Activated CD4-positive, CD25-positive, alpha-beta regulatory T cell (primary cell): ENCODE measurements around the gene PCSK4.
A peak's percentile ranks its signal among the peaks of the same experiment; 100 is the strongest.
"Not testable (repeated sequence)": the region's sequence is repeated elsewhere in the genome, so short reads cannot be mapped to it uniquely, and the experiment has no call there.

Experiments
- DNase-seq, 4 experiments: peaks; one replicate each; lab custom pipeline; 2025; lab: John Stamatoyannopoulos, UW

Gene PCSK4

DNA sequence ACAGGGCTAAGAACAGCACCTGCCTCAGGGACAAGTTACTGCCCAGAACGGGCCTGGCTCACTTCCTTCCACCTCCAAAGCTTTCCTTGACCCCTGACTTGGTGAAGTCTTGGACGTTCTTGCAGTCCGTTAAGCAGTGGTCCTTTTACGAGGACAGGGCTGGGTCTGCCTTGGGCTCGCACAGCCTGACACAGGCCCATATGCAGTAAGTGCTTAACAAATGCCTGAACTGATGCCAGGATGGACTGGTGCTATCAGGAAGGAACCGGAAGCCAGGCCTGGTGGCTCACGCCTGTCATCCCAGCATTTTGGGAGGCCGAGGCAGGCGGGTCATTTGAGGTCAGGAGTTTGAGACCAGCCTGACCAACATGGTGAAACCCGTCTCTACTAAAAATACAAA, 31.9 kb upstream of the PCSK4 start:
- no peak for DNase-seq

DNA sequence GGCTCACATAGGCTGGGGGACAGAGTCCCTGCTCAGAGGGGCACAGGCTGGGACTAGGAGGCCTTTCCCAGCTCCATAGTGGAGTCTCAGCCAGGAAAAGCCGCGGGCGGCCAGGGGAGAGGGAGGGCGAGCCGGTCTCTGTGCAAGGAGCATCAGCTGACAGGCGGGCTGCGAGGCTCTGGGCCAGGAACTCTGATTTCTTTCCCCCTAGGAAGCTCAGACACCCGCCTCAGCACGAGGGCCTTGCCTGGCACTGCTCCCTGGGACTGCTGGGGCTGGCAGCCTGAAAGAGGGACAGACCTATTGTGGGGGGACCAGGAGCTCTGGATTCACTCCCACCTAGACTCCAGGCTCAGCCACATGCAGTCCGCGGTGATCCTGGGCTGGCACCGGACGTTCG, 31.5 kb upstream of the PCSK4 start:
- DNase-seq = no peak

DNA sequence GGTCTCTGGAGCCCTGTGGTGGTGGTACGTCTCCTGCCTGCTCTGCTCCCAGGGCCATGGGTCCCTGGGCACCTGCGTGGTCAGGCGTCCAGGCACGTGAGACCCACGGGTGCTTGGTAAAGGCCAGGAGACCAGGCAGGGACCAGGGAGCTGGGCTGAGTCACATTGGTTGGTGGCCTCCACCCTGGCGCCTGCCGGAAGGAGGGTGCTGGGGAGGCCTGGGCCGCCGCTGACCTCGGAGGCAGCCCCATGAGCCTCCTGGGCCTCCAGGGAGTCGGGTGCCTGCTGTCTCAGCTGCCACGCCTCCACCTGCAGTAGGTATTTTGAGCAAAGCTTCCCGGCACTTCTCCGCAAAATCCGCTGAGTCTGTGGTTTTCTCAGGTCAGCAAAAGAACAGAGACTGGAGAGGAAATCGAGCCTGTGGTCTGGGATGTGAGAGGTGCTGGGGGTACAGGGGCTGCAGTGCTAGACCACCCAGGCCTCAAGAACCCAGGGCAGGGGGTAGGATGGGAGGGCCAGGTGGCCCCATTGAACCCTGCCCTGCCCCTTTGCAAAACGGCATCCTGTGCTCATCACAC, 30.1 kb upstream of the PCSK4 start:
- DNase-seq = no peak

DNA sequence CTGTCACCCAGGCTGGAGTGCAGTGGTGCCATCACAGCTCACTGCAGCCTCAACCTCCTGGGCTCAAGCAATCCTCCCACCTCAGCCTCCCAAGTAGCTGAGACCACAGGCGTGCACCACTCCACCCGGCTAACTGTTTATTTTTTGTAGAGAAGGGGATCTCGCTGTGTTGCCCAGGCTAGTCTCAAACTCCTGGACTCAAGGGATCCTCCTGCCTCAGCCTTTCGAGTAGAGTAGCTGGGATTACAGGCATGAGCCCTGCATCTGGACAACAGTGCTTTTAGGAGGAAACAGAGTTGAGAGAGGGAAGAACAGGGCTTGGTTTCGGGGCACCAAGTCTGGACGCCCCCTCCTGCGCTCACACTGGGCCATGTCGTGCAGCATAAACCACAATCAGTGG, 29.7 kb upstream of the PCSK4 start:
- DNase-seq = not testable (repeated sequence)

DNA sequence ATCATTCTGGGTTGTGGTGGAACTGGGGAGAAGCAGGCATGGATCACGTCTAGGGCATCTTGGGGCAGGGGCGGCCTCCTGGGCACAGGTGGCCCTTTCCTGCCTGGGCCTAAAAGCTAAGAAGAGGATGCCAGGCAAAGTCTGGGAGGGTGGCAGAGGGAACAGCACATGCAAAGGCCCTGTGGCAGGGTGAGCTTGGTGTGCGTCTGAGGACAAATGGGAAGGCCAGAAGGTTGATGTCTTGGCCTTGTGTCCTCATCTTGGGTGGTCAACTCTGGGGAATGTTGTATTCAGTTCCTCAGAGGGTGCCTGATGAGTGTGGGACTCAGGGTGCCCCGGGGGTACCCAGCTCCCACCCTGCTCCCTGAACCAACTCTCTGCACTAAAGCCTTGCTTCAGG, 28.3 kb upstream of the PCSK4 start:
- DNase-seq = no peak

DNA sequence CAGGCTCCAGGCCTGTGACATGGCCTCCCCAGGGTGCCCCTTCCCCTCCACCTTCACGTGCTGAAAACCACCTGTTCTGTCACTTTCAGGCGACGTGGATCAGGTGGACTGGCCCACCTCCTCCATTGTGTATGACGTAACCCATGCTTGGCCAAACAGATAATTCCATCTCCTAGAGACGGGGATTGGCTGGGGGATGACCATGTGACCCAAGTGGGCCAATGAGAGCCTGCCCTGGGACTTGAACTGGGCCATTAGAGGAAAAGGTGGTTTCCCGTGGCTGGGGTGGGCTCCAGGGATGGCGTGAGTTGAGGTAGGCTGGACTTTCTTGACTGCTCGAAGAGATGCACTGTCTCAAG, 26.2 kb upstream of the PCSK4 start:
- no peak for DNase-seq

DNA sequence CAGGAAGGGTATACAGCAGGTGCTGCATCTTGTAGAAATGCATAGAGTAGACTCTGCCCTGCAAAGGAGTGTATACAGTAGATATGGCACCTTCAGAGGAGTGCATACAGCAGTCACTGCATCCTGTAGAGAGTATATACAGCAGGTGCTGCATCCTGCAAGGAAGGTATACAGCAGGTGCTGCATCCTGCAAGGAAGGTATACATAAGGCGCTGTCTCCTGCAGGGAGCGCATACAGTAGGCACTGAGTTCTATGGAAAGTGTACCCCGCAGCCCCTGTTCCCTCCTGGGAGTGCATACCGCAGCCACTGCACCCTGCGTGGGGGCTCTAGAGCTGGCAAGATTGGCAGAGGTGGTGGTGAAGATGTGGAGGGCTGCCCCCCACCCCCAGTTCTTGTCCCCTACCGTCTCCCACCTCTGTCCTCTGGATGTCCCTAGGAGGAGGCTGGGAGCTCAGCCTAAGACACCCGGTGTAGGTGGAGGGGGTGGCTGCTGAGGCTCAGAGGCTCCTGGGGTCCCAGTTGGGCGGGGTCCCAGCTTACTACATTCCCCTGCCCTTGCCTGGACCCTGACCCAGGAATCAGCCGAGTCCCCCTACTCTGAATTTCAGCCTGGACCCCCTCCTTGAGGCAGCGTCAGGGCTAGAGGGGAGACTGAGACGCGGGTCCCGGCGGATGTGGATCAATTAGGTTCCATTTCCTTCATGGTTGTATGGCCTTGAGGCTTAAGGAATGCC, 25.0 kb upstream of the PCSK4 start:
- DNase-seq = no peak

DNA sequence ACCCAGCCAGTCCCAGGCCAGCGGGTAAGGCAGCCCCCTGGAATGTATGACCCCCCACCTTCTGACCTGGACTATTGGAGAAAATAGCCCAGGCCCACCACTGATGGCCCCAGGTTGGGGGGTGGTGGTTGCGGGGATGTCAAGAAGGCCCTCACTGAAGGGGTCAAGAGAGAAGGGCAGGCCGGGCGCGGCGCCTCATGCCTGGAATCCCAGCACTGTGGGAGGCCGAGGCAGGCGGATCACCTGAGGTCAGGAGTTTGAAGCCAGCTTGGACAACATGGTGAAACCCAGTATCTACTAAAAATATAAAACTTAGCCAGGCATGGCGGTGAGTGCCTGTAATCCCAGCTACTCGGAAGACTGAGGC, 24.1 kb upstream of the PCSK4 start:
- DNase-seq = no peak

DNA sequence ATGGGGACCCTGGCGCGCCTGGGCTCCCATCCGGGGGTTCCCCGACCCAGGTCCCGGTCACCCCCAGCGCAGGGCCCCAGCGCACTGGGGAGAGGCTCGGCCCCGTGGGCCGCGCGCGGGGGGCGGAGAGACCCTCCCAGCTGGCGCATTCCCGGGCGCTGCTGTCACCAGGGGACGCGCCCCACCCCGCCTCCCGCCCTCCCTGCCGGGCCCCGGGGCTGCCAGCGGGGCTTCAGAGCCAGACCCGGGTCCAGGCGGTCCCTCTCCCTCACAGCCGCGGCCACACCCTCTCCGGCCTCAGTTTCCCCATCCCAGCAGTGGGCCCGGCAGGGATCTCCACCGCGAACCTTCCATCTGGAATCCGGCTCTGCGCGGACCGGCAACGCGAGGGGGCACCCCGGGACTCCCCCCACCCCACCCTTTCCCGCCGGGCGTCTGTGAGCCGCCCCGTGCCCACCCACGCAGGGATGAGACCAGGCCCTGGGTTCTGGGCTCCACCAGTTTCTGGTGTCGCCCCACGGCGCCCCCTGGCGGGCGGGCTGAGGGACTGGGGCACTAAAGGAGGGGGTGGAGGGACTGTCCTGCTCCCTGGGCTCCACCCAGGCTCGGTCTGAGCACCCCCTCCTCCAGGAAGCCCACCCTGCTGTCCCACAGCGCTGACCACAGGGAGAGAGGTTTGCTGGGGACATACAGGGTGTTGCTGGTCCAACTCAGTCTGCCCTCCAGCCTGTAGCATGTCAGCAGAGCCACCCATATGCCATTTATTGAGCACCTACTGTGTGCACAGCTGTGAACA, 23.5 kb upstream of the PCSK4 start:
- peak; percentile 56 to 69 (median 56) for DNase-seq

DNA sequence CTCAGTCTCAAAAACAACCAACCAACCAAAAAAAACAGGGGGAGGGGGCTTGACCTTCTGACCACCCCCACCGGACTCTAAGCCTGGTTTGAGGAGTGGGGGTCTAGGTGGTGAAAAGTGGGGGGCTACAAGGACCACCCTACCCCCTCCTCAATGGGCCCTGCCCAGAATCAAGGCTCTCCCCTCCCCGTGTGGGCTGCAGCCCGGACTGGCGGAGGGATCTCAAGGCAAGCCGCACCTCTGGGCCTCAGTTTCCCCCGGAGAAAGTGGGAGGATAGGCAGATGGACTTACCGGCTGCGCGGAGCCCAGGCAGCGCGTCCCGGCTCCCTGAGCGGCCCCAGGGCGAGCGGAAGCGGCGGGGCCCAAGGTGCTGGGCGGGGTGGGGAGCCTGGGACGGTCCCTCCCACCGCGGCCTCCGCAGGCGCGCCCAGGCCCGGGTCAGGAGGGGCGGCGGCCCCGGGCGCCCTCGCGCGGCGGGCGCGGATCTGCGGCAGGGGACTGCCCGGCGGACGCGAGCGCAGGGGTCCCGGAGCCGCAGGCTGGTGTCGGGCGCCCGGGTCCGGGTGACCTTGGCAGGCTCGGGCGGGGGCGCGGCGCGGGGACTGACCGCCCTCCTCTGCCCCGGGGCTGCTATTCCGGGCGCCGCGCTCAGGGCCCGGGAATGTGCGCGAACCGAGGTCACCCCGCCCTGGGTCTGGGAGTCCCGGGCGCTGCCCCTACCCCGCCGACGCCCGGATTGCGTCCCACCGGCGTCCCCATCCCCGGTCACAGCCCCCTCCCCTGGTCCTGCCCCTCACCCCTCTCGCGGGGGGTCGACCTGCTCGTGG, 22.7 kb upstream of the PCSK4 start, which contains the start of gene ADAMTSL5:
ADAMTSL5 (minus strand) TSS at position 349 of the 828 bp plus-strand sequence. CDS start 2,076 bp downstream, outside the sequence.
- DNase-seq = peak; percentile 46 to 59 (median 52)

DNA sequence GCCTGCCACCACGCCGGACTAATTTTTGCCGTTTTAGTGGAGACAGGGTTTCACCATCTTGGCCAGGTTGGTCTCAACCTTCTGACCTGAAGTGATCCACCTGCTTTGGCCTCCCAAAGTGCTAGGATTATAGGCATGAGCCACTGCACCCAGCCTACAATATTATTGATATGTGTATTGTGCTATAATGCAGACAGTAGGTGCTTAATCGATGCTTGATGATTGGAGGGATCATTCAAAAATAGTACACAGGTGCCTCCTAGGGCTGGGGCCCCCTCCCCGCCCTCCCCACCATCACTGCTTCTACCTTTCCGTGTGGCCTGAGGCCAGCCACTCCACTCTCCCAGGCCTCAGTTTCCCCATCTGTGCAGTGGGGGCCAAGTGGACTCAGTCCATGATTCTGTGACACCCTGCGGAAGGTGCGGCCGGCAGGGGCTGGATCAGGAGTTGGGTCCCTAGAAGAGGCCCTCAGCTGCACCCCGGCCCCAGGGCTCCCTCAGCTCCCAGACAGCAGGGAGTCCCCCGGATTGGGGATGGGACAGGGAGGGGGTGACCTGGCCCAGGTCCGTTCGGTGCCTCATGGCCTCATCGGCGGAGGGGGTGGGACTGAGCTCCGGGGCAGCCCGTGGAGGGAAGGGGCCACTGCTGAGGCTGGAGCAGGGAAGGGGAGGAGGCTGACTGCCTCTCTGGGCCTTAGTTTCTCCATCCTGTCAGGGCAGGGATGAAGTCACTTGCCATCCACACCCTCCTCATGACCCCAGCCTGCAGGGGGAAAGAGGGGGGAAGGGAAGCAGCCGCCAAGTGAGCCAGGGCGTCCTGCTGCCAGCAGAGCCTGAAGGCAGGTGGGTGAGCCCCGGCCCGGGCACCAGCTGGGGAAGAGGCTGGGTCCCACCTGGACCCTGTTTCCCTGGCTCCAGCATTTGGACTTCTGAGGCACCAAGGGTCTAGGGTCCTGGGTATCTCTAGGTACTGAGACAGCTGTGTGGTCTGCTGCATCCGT, 21.5 kb upstream of the PCSK4 start:
- no peak for DNase-seq

DNA sequence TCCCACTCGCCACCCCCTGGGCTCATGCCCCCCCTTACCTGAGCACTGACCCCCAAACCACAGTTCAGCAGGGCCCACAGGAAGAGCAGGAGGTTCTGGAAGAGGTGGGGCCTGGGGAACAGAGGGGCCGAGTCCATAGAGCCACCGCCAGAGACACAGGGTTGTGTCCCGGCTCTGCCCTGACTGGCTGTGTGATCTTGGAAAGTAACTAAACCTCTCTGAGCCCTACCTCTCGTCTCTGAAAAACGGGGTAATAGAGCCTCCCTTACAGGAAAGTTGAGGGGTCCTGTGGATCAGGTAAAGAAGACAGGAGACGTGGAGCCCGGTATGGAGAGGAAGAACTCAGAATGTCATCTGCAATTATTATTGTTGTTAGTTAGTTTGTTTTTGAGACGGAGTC, 20.7 kb upstream of the PCSK4 start:
- DNase-seq = no peak

DNA sequence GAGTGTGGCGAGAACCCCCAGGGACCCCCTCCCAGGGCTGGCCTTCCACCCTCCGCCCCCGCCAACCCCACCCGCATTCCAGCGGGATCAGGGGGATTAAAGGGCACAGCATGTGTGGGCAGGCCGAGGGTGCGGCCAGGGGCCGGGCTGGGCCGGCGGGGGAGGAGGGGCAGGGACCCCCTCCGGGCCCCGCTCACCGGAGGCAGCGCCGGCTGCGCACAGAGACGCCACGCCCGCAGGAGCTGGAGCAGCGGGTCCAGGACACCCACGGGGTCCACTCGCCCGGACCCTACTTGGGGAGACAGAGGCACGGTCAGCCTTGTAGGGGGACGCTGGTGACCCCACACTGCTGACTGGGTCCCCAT, 20.3 kb upstream of the PCSK4 start:
- no peak for DNase-seq

DNA sequence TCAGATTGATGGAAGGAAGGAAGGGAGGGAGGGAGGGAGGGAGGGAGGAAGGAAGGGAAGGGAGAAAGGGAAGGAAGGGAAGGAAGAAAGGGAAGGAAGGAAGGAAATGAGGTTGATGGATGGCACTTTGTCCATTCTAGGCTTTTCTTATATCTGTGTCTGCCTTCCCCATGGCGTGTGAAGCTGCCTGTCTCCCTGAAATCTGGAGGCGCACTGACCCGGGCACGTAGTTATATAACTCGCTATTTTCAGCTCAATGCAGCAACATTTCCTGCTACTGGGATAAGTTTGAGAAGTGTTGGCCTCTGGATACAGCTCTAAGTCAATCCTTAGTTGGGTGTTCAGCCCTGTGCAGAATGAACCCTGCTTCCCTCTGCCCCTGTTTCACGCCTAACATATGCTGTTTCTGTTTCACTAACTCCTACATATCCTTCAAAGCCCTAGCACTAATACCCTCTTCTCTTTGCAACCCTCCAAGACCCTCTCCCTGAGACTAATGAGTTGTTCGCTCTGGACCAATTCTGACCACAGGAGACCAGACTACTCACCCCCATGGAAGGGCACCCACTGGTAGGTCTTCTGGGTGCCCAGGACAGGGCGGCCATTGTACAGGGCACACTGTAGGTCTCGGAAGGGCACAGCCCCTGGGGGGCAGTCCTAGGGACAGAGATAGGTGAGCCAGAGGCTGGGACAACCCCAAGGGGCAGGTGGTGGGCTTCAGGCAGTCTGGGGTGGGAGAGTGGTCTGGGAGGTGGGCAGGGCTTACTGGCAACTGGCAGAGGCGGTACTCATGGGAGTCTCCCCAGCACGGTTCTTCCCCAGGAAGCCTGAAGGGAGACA, 19.7 kb upstream of the PCSK4 start:
- no peak for DNase-seq

DNA sequence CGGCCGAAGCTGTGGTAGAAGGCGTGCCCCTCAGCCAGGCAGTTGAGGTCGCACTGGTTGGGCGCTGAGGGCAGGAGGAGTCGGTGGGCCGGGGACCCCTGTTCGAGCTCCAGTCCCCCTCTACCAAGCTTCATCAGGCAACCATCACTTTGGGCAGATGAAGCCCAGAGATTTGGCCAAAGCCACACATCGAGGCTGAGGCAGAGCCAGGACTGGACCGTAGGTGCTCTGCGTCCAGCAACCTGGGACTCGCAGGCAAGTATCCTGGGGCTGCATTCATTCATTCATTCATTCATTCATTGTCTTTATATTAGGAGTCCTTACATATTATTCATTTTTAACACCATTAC, 18.3 kb upstream of the PCSK4 start:
- DNase-seq = no peak

DNA sequence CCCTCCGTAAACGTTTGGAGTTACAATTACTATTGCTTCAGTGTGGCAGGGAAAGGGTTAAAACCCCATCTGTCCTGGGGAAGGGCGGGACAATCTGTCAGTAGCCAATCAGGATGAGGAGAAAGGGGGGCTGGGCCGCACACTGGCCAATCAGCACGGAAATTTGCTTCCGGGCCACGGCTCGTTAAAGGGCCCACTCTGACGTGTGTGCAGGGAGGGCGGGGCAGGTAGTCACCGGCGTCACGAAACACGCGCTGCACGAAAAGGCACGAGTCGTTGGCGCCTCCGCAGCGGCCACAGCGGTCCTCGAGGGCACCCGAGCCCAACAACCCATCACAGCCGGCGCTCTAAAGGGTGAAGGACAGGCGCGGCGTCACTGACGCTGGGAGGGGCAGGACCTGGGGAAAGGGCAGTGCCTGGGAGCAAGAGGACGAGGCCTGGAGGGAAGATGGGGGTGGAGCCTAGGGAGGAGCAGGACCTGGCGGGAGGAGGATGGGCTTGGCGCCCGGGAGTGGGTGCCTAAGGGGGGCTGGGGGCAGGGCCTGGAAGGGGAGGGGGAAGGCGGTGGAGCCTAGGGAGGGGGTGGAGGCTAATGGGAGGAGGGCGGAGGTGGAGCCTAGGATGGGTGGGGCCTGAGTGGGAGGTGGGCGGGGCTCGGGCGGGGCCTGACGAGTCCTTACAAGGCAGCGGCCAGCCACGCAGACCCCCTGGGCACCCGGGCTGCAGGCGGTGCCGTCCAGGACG, 17.8 kb upstream of the PCSK4 start:
- DNase-seq = peak; percentile 71 to 83 (median 78)

DNA sequence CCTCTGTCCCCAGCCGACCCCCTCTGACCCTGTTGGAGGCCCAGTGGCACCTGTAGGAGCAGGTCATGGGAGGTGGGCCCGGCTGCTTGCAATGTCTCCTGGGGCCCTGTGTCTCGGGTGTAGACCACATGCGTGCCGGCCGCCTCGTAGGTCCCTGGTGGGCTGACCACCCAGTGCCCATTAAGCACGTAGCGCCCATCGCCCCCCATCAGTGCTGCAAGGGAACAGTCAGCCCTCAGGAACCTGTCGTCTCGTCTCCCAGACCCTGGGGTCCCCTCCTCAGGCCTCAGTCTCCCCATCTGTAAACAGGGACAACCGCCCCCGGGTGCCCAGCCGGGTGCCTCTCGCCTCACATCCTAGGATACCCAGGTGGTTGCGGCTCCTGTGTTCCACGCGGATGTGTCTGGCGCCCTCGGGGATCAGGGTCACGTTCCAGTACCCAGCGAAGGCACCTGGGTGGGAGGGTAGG, 17.1 kb upstream of the PCSK4 start:
- no peak for DNase-seq

DNA sequence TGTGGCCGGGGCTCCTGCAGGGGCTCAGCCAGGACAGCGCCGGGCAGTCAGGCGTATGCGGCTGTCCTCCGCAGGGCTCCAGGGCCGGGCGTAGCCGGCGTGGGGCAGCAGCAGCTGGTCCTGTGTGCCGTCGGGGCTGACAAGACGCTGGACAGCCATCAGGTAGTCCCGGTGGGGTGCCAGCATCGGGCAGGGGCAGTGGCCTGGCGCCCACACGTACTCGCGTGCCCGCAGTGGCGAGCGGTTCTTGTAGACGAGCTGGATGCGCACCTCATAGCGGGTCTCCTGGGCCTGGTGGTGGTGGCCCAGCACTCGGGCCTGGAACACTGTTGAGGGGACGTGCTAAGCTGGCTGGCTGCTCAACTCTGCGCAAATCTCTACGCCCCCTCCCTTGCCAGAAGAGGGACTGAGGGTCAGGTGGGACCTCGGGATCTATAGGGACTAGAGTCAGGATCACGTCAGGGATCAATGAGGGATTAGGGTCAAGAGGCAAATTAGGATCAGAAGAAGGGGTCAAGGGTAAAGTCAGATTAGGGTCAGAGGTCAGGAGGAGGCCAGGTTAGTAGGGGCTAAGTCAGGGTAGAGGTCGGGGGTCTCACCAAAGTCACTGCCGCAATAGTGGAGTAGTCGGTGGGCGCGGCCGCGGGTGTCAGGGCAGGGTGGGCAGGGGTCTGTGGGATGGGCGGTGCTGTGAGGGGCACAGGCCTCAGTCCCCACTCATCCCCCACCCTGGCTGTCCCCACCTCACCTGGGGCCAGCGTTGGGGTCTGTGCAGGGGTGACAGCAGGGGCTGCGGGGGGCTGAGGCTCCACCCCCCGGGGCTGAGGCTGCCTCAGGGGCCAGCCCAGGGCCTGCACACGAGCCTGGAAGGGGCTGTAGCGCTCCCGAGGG, 16.1 kb upstream of the PCSK4 start:
- DNase-seq = no peak
